GM08714 (cell line): Measurements from ENCODE around the gene EPHB2.
"Not testable (repeated sequence)": the region's sequence is repeated elsewhere in the genome, so short reads cannot be mapped to it uniquely, and the experiment has no call there.

ENCODE experiments used
- H3K4me3 ChIP-seq: fragments of 200-500 bp; sonication (Bioruptor generic); 2 replicates; pipeline ENCODE4 v1.5.1; 2014; ENCODE audit warnings: mild to moderate bottlenecking, low read length, inconsistent platforms
- ZNF274 ChIP-seq: IDR thresholded peaks from 2 replicates; pipeline ENCODE4 v1.6.1; 2012; ENCODE audit warnings: mild to moderate bottlenecking, low read depth, low read length

EPHB2 gene

DNA sequence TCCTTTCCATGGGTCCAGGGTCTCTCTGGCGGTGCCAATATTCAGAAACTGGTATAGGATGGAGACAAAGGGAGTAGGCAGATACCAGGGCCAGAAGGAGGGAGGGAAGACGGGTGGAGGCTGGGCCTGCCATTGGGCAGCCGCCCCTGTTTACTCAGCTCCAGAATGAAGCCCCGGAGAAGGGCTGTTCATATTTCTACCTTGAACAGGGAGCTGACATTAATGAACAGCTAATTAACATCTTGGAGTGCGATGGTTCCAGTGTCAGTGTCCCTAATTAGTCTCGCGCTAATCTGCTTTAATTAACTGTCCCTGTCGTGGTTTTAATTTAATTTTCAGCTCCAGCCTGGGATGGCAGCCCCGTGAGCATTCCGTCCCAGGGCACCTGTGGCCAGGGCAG is 113.8 kb downstream of the EPHB2 start:
- no peak overlapping the region for H3K4me3 ChIP-seq
- no peak for TF ChIP-seq ZNF274

- no peak for TF ChIP-seq ZNF274
- H3K4me3 ChIP-seq: no peak overlapping the region
Measured at GRCh38 chr1:22824975-22825374, 114.3 kb downstream of the EPHB2 start.

DNA sequence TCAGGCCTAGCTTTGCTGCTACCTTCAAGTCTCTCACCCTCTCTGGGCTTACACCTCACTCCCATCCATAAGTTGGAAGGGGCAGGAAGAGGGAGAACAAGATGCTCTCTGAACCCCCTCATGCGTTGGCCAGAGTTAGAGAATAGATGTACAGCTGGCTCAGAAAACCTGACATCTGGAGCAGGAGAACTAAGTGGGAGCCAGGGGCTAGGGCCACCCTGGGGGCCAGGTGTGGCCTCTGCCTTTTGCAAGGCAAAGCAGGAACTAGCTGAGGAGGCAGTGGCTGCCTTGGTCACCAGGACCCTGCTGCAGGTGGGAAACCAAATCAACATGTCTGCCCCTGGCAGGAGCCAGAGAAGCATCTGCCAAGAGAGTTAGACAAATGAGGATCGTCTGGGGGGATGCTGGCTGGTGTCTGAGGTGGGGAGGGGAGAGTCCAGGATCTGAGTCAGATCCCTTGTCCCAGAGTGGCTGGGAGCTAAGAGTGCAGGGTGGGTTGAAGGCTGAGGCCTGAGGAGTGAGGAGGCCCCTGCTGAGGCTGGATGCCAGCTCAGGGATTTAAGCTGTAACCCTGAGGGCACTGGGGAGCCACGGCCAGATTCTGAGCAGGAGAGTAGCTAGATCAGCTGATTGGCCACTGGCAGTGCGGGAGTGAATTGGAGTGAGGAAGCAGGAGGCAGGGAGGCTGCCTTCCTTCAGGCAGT is 115.0 kb downstream of the EPHB2 start:
- no peak overlapping the region for H3K4me3 ChIP-seq
- no peak for TF ChIP-seq ZNF274

- no peak for TF ChIP-seq ZNF274
- H3K4me3 ChIP-seq: no peak overlapping the region
Measured at GRCh38 chr1:22826604-22827580, 116.3 kb downstream of the EPHB2 start.

DNA sequence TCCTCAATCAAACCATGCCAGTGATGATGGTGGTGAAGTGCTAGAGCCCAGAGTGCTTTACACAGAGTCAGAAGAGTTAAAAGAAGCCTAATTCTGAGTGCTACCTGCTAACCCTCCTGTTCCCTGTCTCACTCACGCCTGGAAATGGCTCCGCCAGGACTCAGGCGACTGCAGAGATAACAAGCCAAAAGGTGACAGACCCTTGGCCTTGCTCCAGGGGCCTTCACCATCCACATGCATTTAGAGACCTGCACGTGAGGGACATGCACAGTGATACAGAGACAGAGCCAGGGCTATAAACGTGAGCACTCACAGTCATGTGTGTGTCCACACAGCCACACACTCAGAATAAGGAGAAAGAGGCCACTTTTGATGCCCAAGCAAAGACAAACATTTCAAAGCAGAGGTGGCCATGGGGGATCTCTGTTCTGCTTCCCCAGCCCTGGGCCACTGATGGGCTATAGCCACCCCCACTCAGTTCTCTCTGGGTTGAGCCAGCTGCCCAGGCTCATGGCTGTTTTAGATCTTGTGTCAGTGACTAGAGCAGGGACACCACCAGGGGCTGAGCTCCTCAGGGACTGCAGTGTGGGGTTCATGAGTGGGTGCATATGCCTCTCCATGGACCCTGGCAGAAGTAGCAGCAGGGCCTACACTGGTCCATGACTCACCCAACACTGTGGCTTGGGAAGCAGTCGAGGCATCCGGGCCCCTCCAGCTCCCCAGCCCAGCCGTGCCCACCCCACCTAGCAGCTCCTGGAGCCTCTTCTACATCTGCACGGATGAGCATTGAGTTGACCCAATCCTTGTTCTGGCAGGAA is 117.2 kb downstream of the EPHB2 start:
- no peak for TF ChIP-seq ZNF274
- H3K4me3 ChIP-seq: no peak overlapping the region

- H3K4me3 ChIP-seq: no peak overlapping the region
- TF ChIP-seq ZNF274: no peak
Measured at GRCh38 chr1:22828484-22829308, 118.1 kb downstream of the EPHB2 start.

- no peak for TF ChIP-seq ZNF274
- no peak overlapping the region for H3K4me3 ChIP-seq
Measured at GRCh38 chr1:22829309-22829989, 118.8 kb downstream of the EPHB2 start.

DNA sequence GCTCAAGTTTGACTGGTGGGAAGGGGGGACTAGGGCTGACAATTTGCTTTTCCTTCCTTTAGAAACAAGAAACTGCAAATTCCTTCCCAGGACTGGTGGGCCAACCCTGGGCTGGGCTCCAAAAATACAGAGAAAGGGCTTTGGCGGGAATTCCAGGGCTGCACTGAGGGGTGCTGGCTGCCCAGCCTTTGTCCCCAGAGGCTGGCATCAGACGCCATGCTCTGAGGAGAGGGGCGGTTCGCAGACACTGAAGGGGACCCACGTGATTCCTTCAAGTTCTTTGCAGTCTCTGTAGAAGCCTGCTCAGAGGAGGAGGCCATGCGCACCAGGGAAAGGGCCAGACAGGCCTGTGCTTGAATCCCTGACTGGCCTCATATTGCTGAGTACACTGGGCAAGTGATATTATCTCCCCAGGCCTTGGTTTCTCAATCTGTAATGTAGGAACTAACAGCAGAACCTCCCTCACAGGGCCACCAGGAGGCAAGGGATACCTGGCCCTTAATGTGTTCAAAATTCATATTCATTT is 119.5 kb downstream of the EPHB2 start:
- H3K4me3 ChIP-seq: no peak overlapping the region
- TF ChIP-seq ZNF274: no peak

GRCh38 chr1:22830757-22831340 is 120.2 kb downstream of the EPHB2 start:
- no peak overlapping the region for H3K4me3 ChIP-seq
- no peak for TF ChIP-seq ZNF274

DNA sequence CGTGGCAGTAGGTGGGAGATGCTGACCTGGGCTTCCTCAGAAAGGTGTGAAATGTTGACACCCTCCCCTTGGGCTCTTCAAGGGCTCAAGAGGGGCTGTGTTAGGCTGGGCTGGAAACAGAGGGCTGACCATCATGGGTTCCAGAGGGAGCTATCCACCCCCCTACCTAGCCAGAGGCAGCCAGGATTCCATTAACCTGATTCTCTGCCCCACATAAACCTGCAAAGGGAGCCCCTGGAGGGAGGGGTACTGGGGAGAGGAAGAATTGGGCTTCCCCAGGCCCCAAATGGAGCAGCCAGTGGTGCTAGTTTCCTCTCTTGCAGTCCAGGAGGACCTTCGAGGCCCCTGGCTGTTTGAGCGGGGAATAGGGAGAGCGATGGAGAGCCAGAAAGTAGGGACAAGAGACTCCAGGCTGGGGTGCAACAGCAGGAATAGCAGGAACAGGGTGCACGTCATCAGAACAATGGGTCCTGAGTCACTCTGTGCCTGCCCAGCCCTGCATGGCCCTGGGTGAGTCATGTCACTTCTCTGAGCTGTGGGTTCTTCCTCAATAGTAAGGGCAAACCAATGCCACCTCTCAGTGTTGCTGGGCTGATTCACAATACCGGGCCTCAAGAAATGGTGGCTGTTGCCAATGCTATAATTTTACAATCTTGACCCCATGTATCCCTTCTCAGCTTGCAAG is 121.2 kb downstream of the EPHB2 start:
- no peak overlapping the region for H3K4me3 ChIP-seq
- TF ChIP-seq ZNF274: no peak

DNA sequence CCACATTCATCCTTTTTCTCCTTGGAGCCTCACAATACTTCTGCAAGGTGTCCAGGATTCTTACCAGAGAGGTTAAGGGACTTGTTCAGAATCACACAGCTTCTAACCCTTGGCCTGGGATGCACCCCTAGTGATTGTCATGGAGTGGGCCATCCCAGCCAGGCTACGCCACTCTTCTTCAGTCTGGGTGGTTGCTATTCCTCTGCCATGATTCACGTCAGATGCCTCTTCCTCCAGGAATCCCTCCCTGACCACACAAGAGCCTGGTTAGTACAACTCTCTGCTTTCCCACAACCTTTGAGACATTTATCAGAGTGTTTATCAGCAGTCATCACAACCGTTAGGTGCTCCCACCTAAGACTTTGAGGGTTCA is 121.8 kb downstream of the EPHB2 start:
- TF ChIP-seq ZNF274: no peak
- H3K4me3 ChIP-seq: no peak overlapping the region

DNA sequence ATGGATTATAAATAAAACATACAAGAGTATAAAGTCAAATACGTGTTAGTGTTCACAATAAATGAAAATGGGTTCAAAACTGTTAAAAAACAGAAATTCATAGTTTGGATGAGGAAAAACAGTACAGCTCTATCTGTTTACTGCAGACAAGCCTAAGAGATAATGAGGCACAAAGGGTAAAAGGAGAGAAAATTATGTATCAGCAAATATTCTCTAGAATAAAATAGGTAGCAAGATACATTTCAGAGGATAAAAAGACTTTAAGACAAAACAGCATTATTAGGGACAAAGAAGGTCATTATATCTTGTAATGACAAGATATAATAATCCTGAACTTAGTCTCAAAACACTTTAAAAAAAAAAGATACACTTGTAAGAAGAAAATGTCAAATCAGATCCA is 123.1 kb downstream of the EPHB2 start:
- TF ChIP-seq ZNF274: no peak

GRCh38 chr1:22834420-22834819 is 123.8 kb downstream of the EPHB2 start:
- not testable (repeated sequence) for H3K4me3 ChIP-seq

More for the DNA sequence above, 123.1 kb downstream of the EPHB2 start:
- H3K4me3 ChIP-seq: no peak overlapping the region
